ENCODE results near the gene JOSD2. TPM values are rescaled to one million over a fixed set of nuclear protein-coding genes. Genes with fewer than 3 reads are reported as not detected.

Gene JOSD2
- total RNA-seq, 4 donors from 2014 or later, result 26.3 to 45.1 (median 34.9) TPM

DNA sequence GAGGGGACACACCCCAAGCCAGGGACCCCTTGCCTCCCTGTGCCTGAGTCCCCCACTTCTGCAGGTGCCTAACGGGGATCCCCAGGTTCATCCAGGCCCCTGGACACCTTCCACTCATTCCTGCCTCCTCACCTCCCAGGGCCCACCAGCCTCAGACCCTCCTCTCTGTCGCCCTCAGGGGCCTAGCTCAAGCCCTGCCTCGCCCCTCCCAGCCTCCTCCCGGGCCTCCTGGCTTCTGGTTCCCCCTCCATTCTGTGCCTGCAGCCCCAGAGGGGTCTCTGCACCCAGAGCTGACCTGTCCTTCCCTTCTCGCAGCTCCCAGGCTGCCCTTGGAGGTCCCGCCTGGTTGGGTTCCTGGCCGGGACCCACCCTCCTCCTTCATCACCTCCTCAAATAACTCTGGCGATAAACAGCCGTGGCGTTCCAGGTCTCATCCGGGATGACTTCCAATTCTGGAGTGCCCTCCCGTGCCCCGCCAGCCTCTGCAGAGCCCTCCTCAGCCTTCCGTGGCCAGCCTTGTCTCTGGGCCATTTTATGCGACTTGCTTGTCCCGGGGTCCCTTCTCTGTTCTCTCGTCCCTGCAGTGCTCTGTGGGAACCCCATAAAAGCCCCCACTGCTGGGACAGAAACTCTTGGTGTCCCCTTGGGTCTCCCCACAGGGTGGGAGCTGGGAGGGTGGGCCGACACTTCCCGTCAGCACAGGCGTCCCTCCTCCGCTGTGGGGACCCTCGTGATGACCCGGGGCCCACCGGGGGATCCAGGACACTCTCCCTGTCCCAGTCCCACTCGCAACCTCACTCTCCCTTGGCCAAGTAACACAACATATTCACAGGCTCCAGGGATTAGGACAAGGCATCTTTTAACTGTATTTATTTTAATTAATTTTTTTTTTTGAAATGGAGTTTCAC, 9.2 kb downstream of the JOSD2 start:
- peaks cover 0 to 11% (median 0%) of the 10 kb centered on the region in 3 donors for H3K36me3 ChIP-seq
- H3K4me3 ChIP-seq, result no peak overlapping the region

DNA sequence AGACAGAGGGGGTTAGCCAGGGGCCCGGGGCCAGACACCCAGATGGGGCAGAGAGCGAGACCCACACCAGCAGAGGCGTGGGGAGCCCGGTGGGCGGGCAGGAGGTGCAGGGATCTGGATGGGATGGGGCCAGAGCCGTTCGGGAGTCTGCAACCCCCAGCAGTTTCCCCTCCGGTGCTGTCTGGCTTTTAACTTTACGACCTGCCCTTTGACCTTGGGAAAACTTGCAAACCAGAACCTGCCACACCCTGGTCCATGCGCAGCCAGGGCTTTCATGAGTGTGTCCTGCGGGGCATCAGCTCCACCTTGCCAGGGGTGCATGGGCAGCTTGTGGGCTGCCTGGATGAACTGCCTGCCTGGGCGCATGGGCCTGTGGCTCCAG, 9.8 kb downstream of the JOSD2 start:
- Histone ChIP-seq H3K27me3 (no peaks in the 10 kb centered on the region), H3K27ac (no peak overlapping the region), H3K9me3 (no peaks in the 10 kb centered on the region), H3K4me1 (no peaks in the 10 kb centered on the region), H3K4me3 (no peak overlapping the region), H3K36me3 (peaks cover 0 to 8% (median 0%) of the 10 kb centered on the region in 3 donors)
- 70 to 74% methylated on average over 10 to 11 of the region's 12 CpGs for WGBS, 2 donors
- no peak for DNase-seq
- TF ChIP-seq POLR2A (IDR thresholded peaks at IDR 0.05), result no peak
- TF ChIP-seq, protein P1, sequence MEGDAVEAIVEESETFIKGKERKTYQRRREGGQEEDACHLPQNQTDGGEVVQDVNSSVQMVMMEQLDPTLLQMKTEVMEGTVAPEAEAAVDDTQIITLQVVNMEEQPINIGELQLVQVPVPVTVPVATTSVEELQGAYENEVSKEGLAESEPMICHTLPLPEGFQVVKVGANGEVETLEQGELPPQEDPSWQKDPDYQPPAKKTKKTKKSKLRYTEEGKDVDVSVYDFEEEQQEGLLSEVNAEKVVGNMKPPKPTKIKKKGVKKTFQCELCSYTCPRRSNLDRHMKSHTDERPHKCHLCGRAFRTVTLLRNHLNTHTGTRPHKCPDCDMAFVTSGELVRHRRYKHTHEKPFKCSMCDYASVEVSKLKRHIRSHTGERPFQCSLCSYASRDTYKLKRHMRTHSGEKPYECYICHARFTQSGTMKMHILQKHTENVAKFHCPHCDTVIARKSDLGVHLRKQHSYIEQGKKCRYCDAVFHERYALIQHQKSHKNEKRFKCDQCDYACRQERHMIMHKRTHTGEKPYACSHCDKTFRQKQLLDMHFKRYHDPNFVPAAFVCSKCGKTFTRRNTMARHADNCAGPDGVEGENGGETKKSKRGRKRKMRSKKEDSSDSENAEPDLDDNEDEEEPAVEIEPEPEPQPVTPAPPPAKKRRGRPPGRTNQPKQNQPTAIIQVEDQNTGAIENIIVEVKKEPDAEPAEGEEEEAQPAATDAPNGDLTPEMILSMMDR (IDR thresholded peaks at IDR 0.05), result no peak
- intact Hi-C loops (cut with DNase I), result no loop called here

More for the DNA sequence above, 9.2 kb downstream of the JOSD2 start:
- no peak for DNase-seq
- Histone ChIP-seq H3K4me1 (no peaks in the 10 kb centered on the region), H3K27ac (no peak overlapping the region), H3K27me3 (no peaks in the 10 kb centered on the region), H3K9me3 (no peaks in the 10 kb centered on the region)
- intact Hi-C loops (cut with DNase I), result no loop called here
- TF ChIP-seq POLR2A (IDR thresholded peaks at IDR 0.05), result no peak
- TF ChIP-seq, protein P1 (IDR thresholded peaks at IDR 0.05), result no peak
- WGBS, 2 donors, result 51 to 59% methylated on average over 9 to 21 of the region's 25 CpGs

DNA sequence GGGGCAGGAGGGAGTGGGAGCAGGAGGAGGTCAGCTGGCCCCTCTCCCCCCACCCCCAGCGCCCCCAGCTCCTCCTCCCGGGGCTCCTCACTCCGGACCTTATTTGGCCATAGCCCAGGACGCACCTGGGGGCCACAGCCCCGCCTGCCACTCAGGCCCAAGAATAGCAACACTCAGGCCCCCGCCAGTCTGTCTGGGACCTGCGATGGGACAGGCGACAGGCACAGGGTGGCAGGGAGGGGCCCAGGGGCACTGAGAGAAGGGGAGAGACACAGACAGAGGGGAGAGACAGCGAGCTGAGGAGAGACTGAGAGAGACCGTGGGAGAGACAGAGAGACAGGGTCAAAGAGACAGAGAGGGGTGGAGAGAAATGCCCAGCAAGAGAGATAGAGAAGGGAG, 10.2 kb downstream of the JOSD2 start:
- no peak overlapping the region for H3K27ac ChIP-seq
- H3K36me3 ChIP-seq, result peaks cover 0 to 3% (median 0%) of the 10 kb centered on the region in 3 donors
- WGBS, 2 donors, result 79 to 88% methylated on average over 1 to 5 of the region's 10 CpGs
- H3K27me3 ChIP-seq, result no peaks in the 10 kb centered on the region
- no peak for DNase-seq
- no peaks in the 10 kb centered on the region for H3K4me1 ChIP-seq
- TF ChIP-seq, protein P1 (IDR thresholded peaks at IDR 0.05), result no peak
- TF ChIP-seq POLR2A (IDR thresholded peaks at IDR 0.05), result no peak
- H3K9me3 ChIP-seq, result no peaks in the 10 kb centered on the region
- intact Hi-C loops (cut with DNase I), result no loop called here
- no peak overlapping the region for H3K4me3 ChIP-seq

DNA sequence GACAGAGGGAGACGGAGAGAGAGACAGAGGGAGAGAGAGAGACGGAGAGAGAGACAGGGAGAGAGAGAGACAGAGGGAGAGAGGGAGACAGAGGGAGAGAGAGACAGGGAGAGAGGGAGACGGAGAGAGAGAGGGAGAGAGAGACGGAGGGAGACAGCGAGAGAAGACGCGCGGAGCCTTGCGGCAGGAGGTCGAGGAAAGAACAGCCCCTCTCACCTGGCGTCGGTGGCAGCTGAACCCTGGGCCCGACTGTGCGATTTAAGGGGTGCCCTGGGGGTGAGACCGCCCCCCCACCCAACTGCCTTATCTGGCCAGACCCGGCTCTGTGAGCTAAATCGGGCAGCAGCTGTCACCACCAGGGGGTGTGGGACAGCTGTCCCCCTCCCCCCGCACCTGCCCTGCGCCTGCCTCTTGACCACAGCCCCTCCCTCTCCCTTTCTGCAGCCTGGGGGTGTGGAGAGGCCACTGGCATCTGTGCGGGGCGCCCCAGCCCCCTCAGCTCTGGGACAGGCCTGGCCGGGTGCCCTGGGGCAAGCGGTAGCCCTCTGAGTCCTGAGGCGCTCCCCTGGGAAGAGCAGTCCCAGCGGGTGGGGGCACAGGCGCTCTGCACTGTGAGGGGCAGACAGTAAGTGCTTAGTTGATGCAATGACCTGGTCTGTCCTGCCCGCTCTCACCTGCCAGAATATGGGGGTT, 10.8 kb downstream of the JOSD2 start:
- Histone ChIP-seq H3K4me1 (no peaks in the 10 kb centered on the region), H3K4me3 (no peak overlapping the region), H3K9me3 (no peaks in the 10 kb centered on the region), H3K27ac (no peak overlapping the region), H3K27me3 (no peaks in the 10 kb centered on the region), H3K36me3 (no peaks in the 10 kb centered on the region)
- DNase-seq, result no peak
- 51 to 57% methylated on average over 15 to 17 of the region's 27 CpGs for WGBS, 2 donors
- TF ChIP-seq, protein P1 (IDR thresholded peaks at IDR 0.05), result no peak
- no peak for TF ChIP-seq POLR2A (IDR thresholded peaks at IDR 0.05)
- intact Hi-C loops (cut with DNase I), result no loop called here

Measured in esophagus squamous epithelium (tissue), 5 donors.